ENCODE measurements around the gene OR13C2.

Gene OR13C2

GRCh38 chr9:104575456-104575855 is 30.0 kb downstream of the OR13C2 start:
- DNase-seq (ENCODE audit: low spot score): no peak
- no peak for TF ChIP-seq CTCF (IDR thresholded peaks at IDR 0.05; ENCODE audit: borderline replicate concordance, control extremely low read depth, extremely low read depth, insufficient read depth, missing control alignments)
- in situ Hi-C loops (cut with MboI; ENCODE audit: low sequenced_read_pairs, unreplicated experiment): no loop called here

- no peak for DNase-seq (ENCODE audit: low spot score)
- no peak for TF ChIP-seq CTCF (IDR thresholded peaks at IDR 0.05; ENCODE audit: borderline replicate concordance, control extremely low read depth, extremely low read depth, insufficient read depth, missing control alignments)
- in situ Hi-C loops (cut with MboI; ENCODE audit: low sequenced_read_pairs, unreplicated experiment): no loop called here
Observed at GRCh38 chr9:104572612-104573011, 32.8 kb downstream of the OR13C2 start.

- no peak for DNase-seq (ENCODE audit: low spot score)
- in situ Hi-C loops (cut with MboI; ENCODE audit: low sequenced_read_pairs, unreplicated experiment): no loop called here
- no peak for TF ChIP-seq CTCF (IDR thresholded peaks at IDR 0.05; ENCODE audit: borderline replicate concordance, control extremely low read depth, extremely low read depth, insufficient read depth, missing control alignments)
Observed at GRCh38 chr9:104568868-104569267, 36.6 kb downstream of the OR13C2 start, which contains the start of gene OR13C8. Gene OR13C8 (plus strand): TSS chr9:104569168. CDS start chr9:104569168, 0 bp downstream.

- TF ChIP-seq CTCF (IDR thresholded peaks at IDR 0.05; ENCODE audit: borderline replicate concordance, control extremely low read depth, extremely low read depth, insufficient read depth, missing control alignments): no peak
- in situ Hi-C loops (cut with MboI; ENCODE audit: low sequenced_read_pairs, unreplicated experiment): no loop called here
- DNase-seq (ENCODE audit: low spot score): no peak
Observed at GRCh38 chr9:104564358-104564757, 41.1 kb downstream of the OR13C2 start.

- in situ Hi-C loops (cut with MboI; ENCODE audit: low sequenced_read_pairs, unreplicated experiment): no loop called here
- no peak for TF ChIP-seq CTCF (IDR thresholded peaks at IDR 0.05; ENCODE audit: borderline replicate concordance, control extremely low read depth, extremely low read depth, insufficient read depth, missing control alignments)
- no peak for DNase-seq (ENCODE audit: low spot score)
Observed at GRCh38 chr9:104556830-104557634, 48.4 kb downstream of the OR13C2 start.

GRCh38 chr9:104555521-104555920 is 49.9 kb downstream of the OR13C2 start:
- DNase-seq (ENCODE audit: low spot score): no peak
- in situ Hi-C loops (cut with MboI; ENCODE audit: low sequenced_read_pairs, unreplicated experiment): no loop called here
- no peak for TF ChIP-seq CTCF (IDR thresholded peaks at IDR 0.05; ENCODE audit: borderline replicate concordance, control extremely low read depth, extremely low read depth, insufficient read depth, missing control alignments)

Data from GM13976 (cell line).